Measurements from ENCODE around the gene STK10.

DNA sequence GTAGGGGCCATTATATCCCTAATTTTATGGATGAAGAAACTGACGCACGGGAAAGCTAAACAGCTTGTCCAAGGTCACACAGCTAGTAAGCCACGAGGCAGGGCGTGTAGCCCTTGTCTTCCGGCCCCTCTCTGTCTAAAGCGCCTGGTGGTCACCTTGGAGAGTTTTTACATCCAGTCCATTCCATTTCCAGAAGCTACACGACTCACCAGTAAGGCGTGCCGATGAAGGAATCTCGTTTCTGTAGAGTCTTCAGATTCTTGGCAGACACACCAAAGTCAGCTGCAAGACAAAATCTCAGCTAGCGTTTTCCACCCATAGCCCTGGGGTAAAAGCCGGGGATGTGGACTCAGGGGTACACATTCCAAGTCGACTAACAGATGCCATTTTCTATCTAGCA lies 80.5 kb downstream of the STK10 start:
- TF ChIP-seq, protein P1, sequence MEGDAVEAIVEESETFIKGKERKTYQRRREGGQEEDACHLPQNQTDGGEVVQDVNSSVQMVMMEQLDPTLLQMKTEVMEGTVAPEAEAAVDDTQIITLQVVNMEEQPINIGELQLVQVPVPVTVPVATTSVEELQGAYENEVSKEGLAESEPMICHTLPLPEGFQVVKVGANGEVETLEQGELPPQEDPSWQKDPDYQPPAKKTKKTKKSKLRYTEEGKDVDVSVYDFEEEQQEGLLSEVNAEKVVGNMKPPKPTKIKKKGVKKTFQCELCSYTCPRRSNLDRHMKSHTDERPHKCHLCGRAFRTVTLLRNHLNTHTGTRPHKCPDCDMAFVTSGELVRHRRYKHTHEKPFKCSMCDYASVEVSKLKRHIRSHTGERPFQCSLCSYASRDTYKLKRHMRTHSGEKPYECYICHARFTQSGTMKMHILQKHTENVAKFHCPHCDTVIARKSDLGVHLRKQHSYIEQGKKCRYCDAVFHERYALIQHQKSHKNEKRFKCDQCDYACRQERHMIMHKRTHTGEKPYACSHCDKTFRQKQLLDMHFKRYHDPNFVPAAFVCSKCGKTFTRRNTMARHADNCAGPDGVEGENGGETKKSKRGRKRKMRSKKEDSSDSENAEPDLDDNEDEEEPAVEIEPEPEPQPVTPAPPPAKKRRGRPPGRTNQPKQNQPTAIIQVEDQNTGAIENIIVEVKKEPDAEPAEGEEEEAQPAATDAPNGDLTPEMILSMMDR (IDR thresholded peaks at IDR 0.05; ENCODE audit: borderline replicate concordance, extremely low read depth, low read length, poor library complexity, severe bottlenecking): no peak
- no peak for TF ChIP-seq EZH2 (IDR thresholded peaks at IDR 0.05; ENCODE audit: borderline replicate concordance, low read depth, low read length, severe bottlenecking)
